Activated CD8-positive, alpha-beta T cell treated with anti-CD3 and anti-CD28 coated beads for 36 hours (primary cell): ENCODE measurements around the gene OPCML. TPM values are rescaled to one million over a fixed set of nuclear protein-coding genes. Genes with fewer than 3 reads are reported as not detected.

Source experiments
- ATAC-seq: fragments of 200-7000 bp; cut with Tn5 transposase; one replicate; pipeline ENCODE4 v1.10.0; 2021; ENCODE audit warnings: mild to moderate bottlenecking, moderate library complexity
- CTCF ChIA-PET: fragments of 350-600 bp; sonication (Branson Sonifier 250); formaldehyde crosslinking; loops from one replicate; lab custom pipeline; 2021; ENCODE audit warnings: antibody characterized with exemption; lab: Charles Lee
- POLR2A ChIA-PET: fragments of 350-600 bp; sonication (Branson Sonifier 250); formaldehyde crosslinking; loops from one replicate; lab custom pipeline; 2021; ENCODE audit warnings: antibody characterized with exemption; lab: Charles Lee
- DNase-seq: peaks from one replicate; pipeline ENCODE4 v3.0.0-alpha.2; 2020
- H3K27ac Mint-ChIP-seq: one replicate; pipeline ENCODE4 v1.8.0; 2021; ENCODE audit warnings: mild to moderate bottlenecking, mixed read lengths
- H3K27me3 Mint-ChIP-seq: one replicate; pipeline ENCODE4 v1.8.0; 2021; ENCODE audit warnings: mixed read lengths
- H3K36me3 Mint-ChIP-seq: one replicate; pipeline ENCODE4 v1.8.0; 2021; ENCODE audit warnings: low read depth, mixed read lengths
- H3K4me1 Mint-ChIP-seq: one replicate; pipeline ENCODE4 v1.8.0; 2021; ENCODE audit warnings: low read depth, mixed read lengths
- H3K4me3 Mint-ChIP-seq: one replicate; pipeline ENCODE4 v1.8.0; 2021; ENCODE audit warnings: mild to moderate bottlenecking, moderate library complexity, mixed read lengths
- H3K9me3 Mint-ChIP-seq: one replicate; pipeline ENCODE4 v1.8.0; 2021; ENCODE audit warnings: mixed read lengths
- CTCF ChIP-seq: fragments of 200-600 bp; IDR thresholded peaks from one replicate; pipeline ENCODE4 v1.8.0; 2022; ENCODE audit warnings: antibody characterized with exemption, mild to moderate bottlenecking
- intact Hi-C: fragments of 100-400 bp; cut with micrococcal nuclease; formaldehyde crosslinking; loops from one replicate; pipeline ENCODE4 v1.10.0; 2022
- total RNA-seq, 2 experiments: library from RNA; stranded (reverse); gene quantifications; one replicate each; pipeline ENCODE4 v1.2.3, GENCODE V29; 2021

The OPCML gene
- total RNA-seq, 2 experiments from 2014 or later: not detected

- ATAC-seq (no peak), DNase-seq (no peak)
- H3K27me3 Mint-ChIP-seq: peaks cover 10% of the 10 kb centered on the region
- H3K9me3 Mint-ChIP-seq: no peaks in the 10 kb centered on the region
- H3K4me3 Mint-ChIP-seq: no peak overlapping the region
- no peaks in the 10 kb centered on the region for H3K4me1 Mint-ChIP-seq
- intact Hi-C loops: no loop called here
- H3K36me3 Mint-ChIP-seq: no peaks in the 10 kb centered on the region
- POLR2A ChIA-PET: no interaction called here
- H3K27ac Mint-ChIP-seq: no peak overlapping the region
- CTCF ChIA-PET: interaction anchor here (1.7 to 3.9 kb wide), 4 partner anchors 14 to 701 kb away, joined by 5 to 30 read pairs (median 13); no protein-coding TSS in a partner anchor
- no peak for TF ChIP-seq CTCF
These were observed 398.7 kb downstream of the OPCML start for GRCh38 chr11:133133606-133134005.

- Mint-ChIP-seq H3K9me3 (no peaks in the 10 kb centered on the region), H3K27ac (no peak overlapping the region), H3K27me3 (peaks cover 10% of the 10 kb centered on the region), H3K4me1 (no peaks in the 10 kb centered on the region), H3K36me3 (no peaks in the 10 kb centered on the region), H3K4me3 (no peak overlapping the region)
- DNase-seq: no peak
- intact Hi-C loops: no loop called here
- no peak for TF ChIP-seq CTCF
- no peak for ATAC-seq
- POLR2A ChIA-PET: no interaction called here
- CTCF ChIA-PET: interaction anchor here (1.5 to 3.9 kb wide), 5 partner anchors 14 to 702 kb away, joined by 3 to 30 read pairs (median 9); no protein-coding TSS in a partner anchor
These were observed 399.3 kb downstream of the OPCML start for GRCh38 chr11:133133050-133133449.

GRCh38 chr11:133127741-133128140 lies 404.6 kb downstream of the OPCML start:
- CTCF ChIA-PET: no interaction called here
- Mint-ChIP-seq H3K27me3 (peaks cover 10% of the 10 kb centered on the region), H3K27ac (no peak overlapping the region), H3K4me3 (no peak overlapping the region), H3K36me3 (no peaks in the 10 kb centered on the region), H3K9me3 (no peaks in the 10 kb centered on the region), H3K4me1 (no peaks in the 10 kb centered on the region)
- POLR2A ChIA-PET: no interaction called here
- no peak for TF ChIP-seq CTCF
- intact Hi-C loops: no loop called here
- ATAC-seq (no peak), DNase-seq (no peak)

- H3K4me1 Mint-ChIP-seq: no peaks in the 10 kb centered on the region
- CTCF ChIA-PET: no interaction called here
- POLR2A ChIA-PET: no interaction called here
- no peak for ATAC-seq
- H3K36me3 Mint-ChIP-seq: no peaks in the 10 kb centered on the region
- H3K4me3 Mint-ChIP-seq: no peak overlapping the region
- intact Hi-C loops: no loop called here
- peaks cover 10% of the 10 kb centered on the region for H3K27me3 Mint-ChIP-seq
- no peak overlapping the region for H3K27ac Mint-ChIP-seq
- no peak for TF ChIP-seq CTCF
- H3K9me3 Mint-ChIP-seq: no peaks in the 10 kb centered on the region
- no peak for DNase-seq
These were observed 408.5 kb downstream of the OPCML start for GRCh38 chr11:133123796-133124195.

- no peak for DNase-seq
- peaks cover 10% of the 10 kb centered on the region for H3K27me3 Mint-ChIP-seq
- no peak for TF ChIP-seq CTCF
- no peaks in the 10 kb centered on the region for H3K9me3 Mint-ChIP-seq
- H3K27ac Mint-ChIP-seq: no peak overlapping the region
- H3K36me3 Mint-ChIP-seq: no peaks in the 10 kb centered on the region
- ChIA-PET CTCF (no interaction called here), POLR2A (no interaction called here)
- no peaks in the 10 kb centered on the region for H3K4me1 Mint-ChIP-seq
- H3K4me3 Mint-ChIP-seq: no peak overlapping the region
- ATAC-seq: no peak
- intact Hi-C loops: no loop called here
These were observed 408.9 kb downstream of the OPCML start for GRCh38 chr11:133123366-133123765.
